NCI-H1048 (cell line): Measurements from ENCODE around the gene STX8.

Source experiments
- DNase-seq: peaks from one replicate; lab custom pipeline; 2025; lab: John Stamatoyannopoulos, UW

Gene STX8

GRCh38 chr17:9238340-9239245, 337.0 kb downstream of the STX8 start:
- DNase-seq = no peak

GRCh38 chr17:9237661-9238301, 337.8 kb downstream of the STX8 start:
- no peak for DNase-seq

DNA sequence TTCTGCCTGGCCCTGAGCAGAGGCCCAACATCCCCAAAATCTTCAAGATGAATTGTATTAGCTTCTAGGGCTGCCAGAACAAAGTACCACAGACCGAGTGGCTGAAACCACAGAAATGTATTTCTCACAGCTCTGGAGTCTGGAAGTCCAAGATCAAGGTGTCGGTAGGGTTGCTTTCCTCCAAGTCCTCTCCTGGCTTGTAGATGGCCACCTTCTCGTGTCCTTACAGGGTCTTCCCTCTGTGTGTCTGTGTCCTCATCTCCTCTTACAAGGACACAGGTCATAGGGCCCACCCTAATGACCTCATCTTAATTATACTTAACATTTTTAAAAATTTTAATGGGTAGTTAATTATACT, 338.6 kb downstream of the STX8 start:
- DNase-seq = no peak

GRCh38 chr17:9236286-9237052, 339.2 kb downstream of the STX8 start:
- no peak for DNase-seq

GRCh38 chr17:9235346-9235745, 340.3 kb downstream of the STX8 start:
- no peak for DNase-seq

DNA sequence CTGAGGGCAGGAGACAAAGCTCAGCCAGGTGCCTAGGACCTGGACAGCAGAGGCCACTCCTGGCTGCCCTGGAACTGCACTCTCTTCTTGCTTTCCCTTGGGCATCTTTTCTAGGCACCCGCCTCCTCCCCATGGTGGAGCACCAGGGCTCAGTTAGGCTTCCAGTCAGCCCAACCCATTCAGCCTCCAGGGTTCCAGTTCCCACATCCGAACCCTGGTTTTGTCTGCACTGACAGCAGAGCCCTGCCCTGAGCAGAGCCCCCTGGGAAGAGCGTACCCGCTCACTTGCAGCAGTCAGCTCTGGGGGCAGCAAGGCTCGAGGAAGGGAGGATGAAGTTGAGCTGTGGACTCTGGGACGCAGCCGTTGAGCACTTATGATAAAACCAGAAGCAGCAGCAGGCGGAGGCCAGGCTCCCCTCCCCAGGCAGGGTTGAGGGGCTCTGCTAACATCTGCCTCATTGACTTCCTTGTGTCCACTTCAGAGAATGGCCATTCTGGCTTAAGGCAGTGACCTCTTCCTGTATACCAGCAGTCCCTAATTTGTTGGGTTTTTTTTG, 341.2 kb downstream of the STX8 start:
- no peak for DNase-seq

DNA sequence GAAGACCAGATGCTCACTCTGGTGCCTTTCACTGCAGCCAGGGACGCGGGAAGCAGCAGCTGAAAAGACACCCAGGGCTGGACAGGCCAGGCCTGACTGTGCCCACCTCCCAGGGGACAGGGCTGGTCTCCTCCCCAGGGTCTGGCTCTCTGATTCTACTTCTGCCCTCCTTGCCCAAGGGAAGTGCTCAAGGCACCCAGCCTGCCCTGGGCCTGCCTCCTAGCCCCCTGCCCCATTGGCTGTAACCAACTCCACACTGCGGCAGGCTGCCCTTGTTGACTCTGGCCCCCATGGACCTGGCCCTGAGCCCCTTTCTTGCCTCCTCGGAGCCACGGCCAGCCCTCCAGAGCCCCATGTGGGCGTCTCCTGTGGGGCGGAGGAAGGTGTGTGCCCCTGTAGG, 341.9 kb downstream of the STX8 start:
- DNase-seq = no peak

- DNase-seq = no peak
These were observed 342.4 kb downstream of the STX8 start for GRCh38 chr17:9233271-9233599.

DNA sequence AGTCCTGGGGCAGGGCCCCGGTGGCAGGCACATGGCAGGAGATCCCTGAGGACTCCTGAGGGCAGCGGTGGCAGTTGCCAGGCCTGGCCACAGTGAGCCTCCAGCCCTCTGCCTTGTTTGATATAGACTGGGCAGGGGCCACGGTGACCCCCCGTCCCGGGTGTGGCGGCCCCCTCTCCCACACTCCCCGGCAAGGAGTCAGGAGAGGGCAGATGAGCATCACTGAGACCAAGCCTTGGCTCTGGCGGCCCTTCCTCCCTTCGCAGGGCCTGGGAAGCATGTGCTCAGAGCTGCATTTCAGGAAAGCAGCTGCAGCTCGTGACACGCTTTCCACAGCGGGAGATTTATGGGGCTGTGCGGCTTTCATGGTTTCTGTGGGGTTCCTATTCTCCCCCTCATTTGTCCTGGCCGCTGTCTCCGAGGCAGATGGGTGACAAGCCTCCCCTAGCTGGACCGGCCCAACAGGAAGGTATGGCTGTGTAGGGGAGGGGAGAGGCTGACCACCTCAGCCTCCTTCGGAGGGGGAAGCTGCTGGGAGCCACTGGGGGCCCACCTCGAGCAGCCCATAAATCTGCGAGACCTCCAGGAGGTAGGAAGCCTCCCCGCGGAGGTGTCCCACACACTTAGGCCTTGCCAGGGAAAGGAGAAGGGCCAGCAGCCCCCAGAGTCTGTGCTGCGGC, 342.9 kb downstream of the STX8 start:
- no peak for DNase-seq

- no peak for DNase-seq
These were observed 343.5 kb downstream of the STX8 start for GRCh38 chr17:9232155-9232475.

GRCh38 chr17:9231449-9232154, 344.0 kb downstream of the STX8 start:
- no peak for DNase-seq

- no peak for DNase-seq
These were observed 344.8 kb downstream of the STX8 start for GRCh38 chr17:9230861-9231260.

DNA sequence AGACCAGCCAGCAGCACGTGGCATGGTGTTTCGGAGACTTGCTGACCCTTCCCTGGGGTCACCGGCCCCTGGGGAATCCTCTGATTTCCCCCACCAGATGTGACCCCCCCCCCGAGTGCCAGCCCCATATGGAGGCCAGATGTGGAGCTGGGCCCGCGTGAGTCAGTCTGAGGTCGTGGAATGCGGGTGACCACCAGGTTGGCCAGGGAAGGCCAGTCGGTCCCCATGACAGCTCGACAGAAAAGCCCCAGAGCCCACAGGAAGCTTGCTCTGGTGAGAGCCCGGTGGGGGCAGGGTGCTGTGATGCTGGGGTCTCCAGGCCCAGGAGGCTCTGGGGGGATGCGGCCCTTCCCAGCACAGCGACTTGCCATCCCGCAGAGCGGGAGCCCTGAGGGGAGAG, 345.3 kb downstream of the STX8 start:
- DNase-seq = no peak

- no peak for DNase-seq
These were observed 345.8 kb downstream of the STX8 start for GRCh38 chr17:9229826-9230201.

GRCh38 chr17:9229160-9229825, 346.3 kb downstream of the STX8 start:
- no peak for DNase-seq

DNA sequence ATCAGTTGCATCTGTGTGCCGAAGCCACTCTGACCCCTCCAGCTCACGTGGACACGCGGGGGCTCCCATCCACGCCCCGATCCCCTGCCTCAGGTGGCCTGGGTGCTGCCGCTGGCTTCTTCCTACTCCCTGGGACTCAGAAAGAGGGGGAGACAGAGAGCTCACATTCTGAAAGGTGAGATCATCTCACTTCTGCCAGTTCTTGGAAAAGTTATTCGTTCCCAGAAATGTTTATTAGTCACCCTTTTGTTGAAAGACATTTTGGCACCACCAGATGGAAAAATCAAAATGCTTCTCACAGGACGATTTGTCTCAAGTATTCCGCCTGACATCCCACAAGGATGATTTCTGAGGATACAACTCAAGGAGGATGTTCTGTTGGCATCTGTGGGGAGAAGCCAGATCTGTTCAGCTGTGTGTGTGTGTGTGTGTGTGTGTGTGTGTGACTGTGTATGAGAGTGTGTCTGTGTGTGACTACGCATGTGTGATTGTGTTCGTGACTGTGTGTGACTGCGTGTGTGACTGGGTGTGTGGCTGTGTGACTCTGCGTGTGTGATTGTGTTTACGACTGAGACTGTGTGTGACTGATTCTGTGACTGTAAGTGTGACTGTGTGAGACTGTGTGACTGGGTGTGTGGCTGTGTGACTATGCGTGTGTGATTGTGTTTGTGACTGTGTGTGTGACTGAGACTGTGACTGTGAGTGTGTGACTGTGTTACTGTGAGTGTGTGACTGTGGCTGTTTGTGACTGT, 347.0 kb downstream of the STX8 start:
- no peak for DNase-seq

DNA sequence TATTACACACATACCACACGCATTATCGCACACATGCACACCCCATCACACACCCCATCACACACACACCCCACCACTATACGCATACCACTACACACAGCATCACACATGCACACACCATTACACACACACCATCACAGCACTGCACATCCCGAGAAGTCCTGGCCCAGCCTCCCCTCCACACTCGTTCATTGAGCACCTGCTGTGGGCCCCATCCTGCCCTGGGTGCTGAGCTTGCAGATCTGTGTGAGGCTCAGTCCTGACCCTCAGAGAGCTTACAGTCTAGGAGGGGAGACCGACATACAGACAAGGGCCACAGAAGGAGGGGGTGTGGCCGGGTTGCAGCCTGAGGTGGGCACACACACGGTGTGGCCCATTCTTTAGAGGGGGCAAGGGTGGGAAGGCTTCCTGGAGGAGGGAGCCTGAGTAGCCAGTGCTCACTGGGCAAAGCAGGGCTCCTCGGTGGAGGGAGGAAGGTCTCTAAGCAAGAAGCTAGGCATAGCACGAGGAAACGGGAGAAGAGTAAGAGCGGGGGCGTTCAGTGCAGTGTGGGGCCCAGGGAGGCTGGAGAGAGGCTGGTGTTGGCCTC, 347.7 kb downstream of the STX8 start:
- DNase-seq = no peak

DNA sequence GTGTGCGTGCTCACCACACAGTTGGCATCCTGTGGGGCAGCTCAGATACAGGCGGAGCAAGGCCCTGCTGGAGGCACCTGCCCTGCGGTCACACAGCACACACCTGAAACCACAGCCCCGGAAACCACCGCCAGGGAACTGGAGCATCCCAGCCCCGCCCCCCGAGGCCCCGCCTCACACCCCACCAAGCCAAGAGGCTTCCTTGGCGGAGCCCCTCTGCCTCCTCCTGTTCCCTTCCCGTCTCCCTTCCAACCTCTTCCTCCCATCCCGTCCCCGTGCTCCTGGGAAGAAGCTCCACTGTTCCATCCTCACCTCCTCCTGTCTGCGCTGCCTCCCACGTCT, 348.9 kb downstream of the STX8 start:
- no peak for DNase-seq

DNA sequence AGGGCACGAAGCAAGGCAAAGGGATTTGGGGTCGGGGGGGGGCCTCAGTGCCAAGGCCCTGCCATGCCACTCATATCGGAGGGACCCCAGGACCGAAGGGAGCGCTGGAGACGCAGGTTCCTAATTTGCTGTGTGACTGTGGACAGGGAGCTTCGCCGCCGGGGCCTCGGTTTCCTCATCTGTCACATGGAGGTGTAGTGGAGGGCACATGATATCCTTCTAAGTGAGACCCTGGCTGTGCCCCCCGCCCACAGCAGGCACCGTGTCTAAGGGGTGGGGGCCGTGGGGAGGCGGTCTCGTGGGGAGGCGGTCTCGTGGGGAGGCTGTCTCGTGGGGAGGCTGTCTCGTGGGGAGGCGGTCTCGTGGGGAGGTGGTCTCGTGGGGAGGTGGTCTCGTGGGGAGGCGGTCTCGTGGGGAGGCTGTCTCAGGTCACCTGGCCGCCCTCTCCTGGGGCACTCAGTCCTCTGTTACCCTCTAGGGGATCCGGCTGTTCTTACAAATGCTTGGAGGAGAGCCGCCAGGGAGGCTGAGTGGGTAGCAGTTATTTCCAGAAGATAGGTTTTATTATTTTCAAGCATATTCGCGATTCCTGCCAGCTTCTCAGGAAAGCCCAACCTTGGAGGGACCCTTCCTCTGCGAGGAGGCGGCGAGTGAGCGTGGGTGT, 349.4 kb downstream of the STX8 start:
- no peak for DNase-seq
